ENCODE measurements around the gene CIP2A.

- no peak for TF ChIP-seq POLR2AphosphoS5 (IDR thresholded peaks at IDR 0.05)
- TF ChIP-seq CTCF (IDR thresholded peaks at IDR 0.05), result no peak
- TF ChIP-seq POLR2A (IDR thresholded peaks at IDR 0.05; ENCODE audit: low read depth), result no peak
- no peak for TF ChIP-seq EP300 (IDR thresholded peaks at IDR 0.05)
These were observed 24.7 kb downstream of the CIP2A start for GRCh38 chr3:108564564-108564963.
